Measurements from ENCODE around the gene C4orf33.

DNA sequence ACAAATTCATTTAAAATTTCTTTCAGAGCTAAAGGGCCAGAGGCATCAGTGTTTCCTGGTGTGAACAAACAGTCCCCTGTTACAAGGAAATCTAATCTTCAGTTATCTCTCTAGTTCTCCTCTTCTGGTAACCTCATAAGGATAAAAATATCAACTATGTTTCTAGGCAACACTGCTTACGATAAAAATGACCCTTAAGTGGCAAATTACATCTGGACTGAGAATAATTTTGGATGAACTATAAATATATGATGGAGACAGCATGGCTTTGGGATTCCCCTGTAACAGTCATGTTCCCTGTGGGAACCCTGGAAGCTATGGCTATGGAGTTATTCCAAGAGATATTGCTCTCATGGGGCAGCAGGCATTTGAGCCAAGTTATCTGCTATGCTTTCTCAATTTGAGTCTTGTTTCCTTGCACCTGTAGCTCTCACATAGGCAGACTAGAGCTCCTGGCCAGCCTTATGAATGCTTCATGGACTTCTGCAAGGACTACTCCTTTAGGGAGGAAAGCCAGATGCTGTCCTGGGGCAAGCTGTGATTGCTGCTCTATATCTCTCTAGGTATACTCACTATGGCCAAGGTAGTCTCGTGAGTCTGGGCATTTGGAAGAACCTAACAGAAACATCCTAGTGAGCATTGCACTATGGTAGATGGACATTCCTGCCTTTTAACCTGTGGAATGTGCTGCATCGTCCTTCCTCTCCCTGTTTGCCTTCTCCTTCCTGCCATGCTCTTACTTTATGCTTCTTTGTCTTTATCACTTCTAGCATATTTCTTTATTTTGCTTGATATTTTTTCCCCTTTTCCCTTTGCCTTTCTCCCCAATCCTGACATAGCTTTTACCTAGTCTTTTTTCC lies 14.2 kb downstream of the C4orf33 start:
- TF ChIP-seq EZH2phosphoT487 (IDR thresholded peaks at IDR 0.05; ENCODE audit: low read depth, severe bottlenecking, unreplicated experiment), result no peak
- TF ChIP-seq, protein P1, sequence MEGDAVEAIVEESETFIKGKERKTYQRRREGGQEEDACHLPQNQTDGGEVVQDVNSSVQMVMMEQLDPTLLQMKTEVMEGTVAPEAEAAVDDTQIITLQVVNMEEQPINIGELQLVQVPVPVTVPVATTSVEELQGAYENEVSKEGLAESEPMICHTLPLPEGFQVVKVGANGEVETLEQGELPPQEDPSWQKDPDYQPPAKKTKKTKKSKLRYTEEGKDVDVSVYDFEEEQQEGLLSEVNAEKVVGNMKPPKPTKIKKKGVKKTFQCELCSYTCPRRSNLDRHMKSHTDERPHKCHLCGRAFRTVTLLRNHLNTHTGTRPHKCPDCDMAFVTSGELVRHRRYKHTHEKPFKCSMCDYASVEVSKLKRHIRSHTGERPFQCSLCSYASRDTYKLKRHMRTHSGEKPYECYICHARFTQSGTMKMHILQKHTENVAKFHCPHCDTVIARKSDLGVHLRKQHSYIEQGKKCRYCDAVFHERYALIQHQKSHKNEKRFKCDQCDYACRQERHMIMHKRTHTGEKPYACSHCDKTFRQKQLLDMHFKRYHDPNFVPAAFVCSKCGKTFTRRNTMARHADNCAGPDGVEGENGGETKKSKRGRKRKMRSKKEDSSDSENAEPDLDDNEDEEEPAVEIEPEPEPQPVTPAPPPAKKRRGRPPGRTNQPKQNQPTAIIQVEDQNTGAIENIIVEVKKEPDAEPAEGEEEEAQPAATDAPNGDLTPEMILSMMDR (IDR thresholded peaks at IDR 0.05; ENCODE audit: poor library complexity), result no peak

Measured in hepatocyte (in vitro differentiated cells).